ENCODE results near the gene DSCAM. TPM values are rescaled to one million over a fixed set of nuclear protein-coding genes. Genes with fewer than 3 reads are reported as not detected.

The DSCAM gene
- total RNA-seq, 4 donors from 2014 or later, result under 0.01 to 0.44 TPM; not detected in 2

DNA sequence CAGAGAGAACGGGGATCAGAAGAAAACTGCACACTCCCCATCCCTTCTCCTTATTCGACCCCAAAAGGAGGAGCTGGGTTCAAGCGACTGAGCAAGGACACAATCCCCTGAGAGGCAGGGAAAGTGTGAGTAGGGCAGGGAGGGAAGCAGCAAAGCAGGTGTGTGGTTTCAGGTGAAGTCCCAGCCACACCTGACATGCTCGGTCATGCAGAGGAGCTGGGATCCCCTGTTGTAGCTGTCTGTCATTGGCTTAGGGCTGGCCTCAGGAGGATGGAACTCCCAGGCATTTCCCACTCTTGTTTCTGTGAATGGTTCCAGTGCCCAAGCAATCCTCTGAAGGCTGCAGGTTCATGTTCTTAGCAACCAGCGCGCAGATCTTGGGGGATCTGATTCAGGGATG, 150.7 kb downstream of the DSCAM start:
- H3K4me1 ChIP-seq, result no peaks in the 10 kb centered on the region
- H3K9me3 ChIP-seq, result peaks cover 0 to 10% (median 0%) of the 10 kb centered on the region in 4 donors
- TF ChIP-seq EP300 (IDR thresholded peaks at IDR 0.05) (no peak), CTCF (IDR thresholded peaks at IDR 0.05) (no peak), POLR2A (IDR thresholded peaks at IDR 0.05) (no peak)
- WGBS, 2 donors, result 85 to 86% methylated on average over 6 of the region's 6 CpGs
- H3K4me3 ChIP-seq, result no peak overlapping the region
- H3K27ac ChIP-seq, result no peak overlapping the region
- H3K36me3 ChIP-seq, result no peaks in the 10 kb centered on the region
- no peaks in the 10 kb centered on the region for H3K27me3 ChIP-seq
- DNase-seq (ENCODE audit: low spot score in 2 of 2), result no peak

- H3K9me3 ChIP-seq, result no peaks in the 10 kb centered on the region
- WGBS, 2 donors, result 45 to 52% methylated on average over 4 of the region's 4 CpGs
- H3K4me3 ChIP-seq, result no peak overlapping the region
- DNase-seq (ENCODE audit: low spot score in 2 of 2), result no peak
- no peaks in the 10 kb centered on the region for H3K27me3 ChIP-seq
- no peaks in the 10 kb centered on the region for H3K4me1 ChIP-seq
- no peaks in the 10 kb centered on the region for H3K36me3 ChIP-seq
- TF ChIP-seq EP300 (IDR thresholded peaks at IDR 0.05) (no peak), CTCF (IDR thresholded peaks at IDR 0.05) (no peak), POLR2A (IDR thresholded peaks at IDR 0.05) (no peak)
- H3K27ac ChIP-seq, result no peak overlapping the region
These were observed 157.1 kb downstream of the DSCAM start for GRCh38 chr21:40689840-40690360.

GRCh38 chr21:40689217-40689616, 157.7 kb downstream of the DSCAM start:
- WGBS, 2 donors, result 82 to 86% methylated on average over 4 of the region's 4 CpGs
- Histone ChIP-seq H3K36me3 (no peaks in the 10 kb centered on the region), H3K27ac (no peak overlapping the region), H3K4me3 (no peak overlapping the region), H3K9me3 (no peaks in the 10 kb centered on the region), H3K27me3 (no peaks in the 10 kb centered on the region), H3K4me1 (no peaks in the 10 kb centered on the region)
- DNase-seq (ENCODE audit: low spot score in 2 of 2), result no peak
- TF ChIP-seq CTCF (IDR thresholded peaks at IDR 0.05) (no peak), POLR2A (IDR thresholded peaks at IDR 0.05) (no peak), EP300 (IDR thresholded peaks at IDR 0.05) (no peak)

- Histone ChIP-seq H3K4me1 (no peaks in the 10 kb centered on the region), H3K36me3 (no peaks in the 10 kb centered on the region), H3K9me3 (no peaks in the 10 kb centered on the region), H3K4me3 (no peak overlapping the region), H3K27me3 (no peaks in the 10 kb centered on the region), H3K27ac (no peak overlapping the region)
- WGBS, 2 donors, result 43 to 48% methylated on average over 5 of the region's 5 CpGs
- no peak for DNase-seq (ENCODE audit: low spot score in 2 of 2)
- TF ChIP-seq POLR2A (IDR thresholded peaks at IDR 0.05) (no peak), EP300 (IDR thresholded peaks at IDR 0.05) (no peak), CTCF (IDR thresholded peaks at IDR 0.05) (no peak)
These were observed 158.7 kb downstream of the DSCAM start for GRCh38 chr21:40688106-40688864.

- no peaks in the 10 kb centered on the region for H3K27me3 ChIP-seq
- TF ChIP-seq CTCF (IDR thresholded peaks at IDR 0.05) (no peak), POLR2A (IDR thresholded peaks at IDR 0.05) (no peak), EP300 (IDR thresholded peaks at IDR 0.05) (no peak)
These were observed 159.3 kb downstream of the DSCAM start for GRCh38 chr21:40687625-40688024.

More at GRCh38 chr21:40687625-40688024, 159.3 kb downstream of the DSCAM start:
- H3K36me3 ChIP-seq, result no peaks in the 10 kb centered on the region
- H3K4me3 ChIP-seq, result no peak overlapping the region
- WGBS, 2 donors, result 63 to 70% methylated on average over 4 of the region's 4 CpGs
- H3K4me1 ChIP-seq, result no peaks in the 10 kb centered on the region
- DNase-seq (ENCODE audit: low spot score in 2 of 2), result no peak
- no peaks in the 10 kb centered on the region for H3K9me3 ChIP-seq
- H3K27ac ChIP-seq, result no peak overlapping the region
